ENCODE data around the gene SLC22A23. TPM values are rescaled to one million over a fixed set of nuclear protein-coding genes. Genes with fewer than 3 reads are reported as not detected.
A peak's percentile ranks its signal among the peaks of the same experiment; 100 is the strongest.

SLC22A23 gene
- total RNA-seq, 4 donors from 2014 or later, result 7.6 to 13.1 (median 9.5) TPM

GRCh38 chr6:3457710-3458602 lies 1.1 kb upstream of the SLC22A23 start:
- no peaks in the 10 kb centered on the region for H3K9me3 ChIP-seq
- peaks cover 28 to 42% (median 40%) of the 10 kb centered on the region in 4 donors for H3K4me1 ChIP-seq
- no peaks in the 10 kb centered on the region for H3K27me3 ChIP-seq
- TF ChIP-seq POLR2AphosphoS5 (IDR thresholded peaks at IDR 0.05), result peak in 1 of 2 donors; percentile 18
- no peak for TF ChIP-seq POLR2A (IDR thresholded peaks at IDR 0.05; ENCODE audit: low read depth)
- DNase-seq (ENCODE audit: extremely low spot score), result no peak
- WGBS, result 20% methylated on average over 29 of the region's 29 CpGs
- no peaks in the 10 kb centered on the region for H3K36me3 ChIP-seq
- H3K4me3 ChIP-seq, result peak overlapping the region; percentile 64 to 75 (median 74)
- intact Hi-C loops (cut with DNase I), result loop anchor here (5.0 kb wide), 1 partner anchor 274 kb away; no protein-coding TSS in a partner anchor
- peak overlapping the region; percentile 83 to 87 (median 84) for H3K27ac ChIP-seq (replicated peaks in 1 of 4)

- WGBS, result 0% methylated on average over 2 of the region's 89 CpGs
- no peak for DNase-seq (ENCODE audit: extremely low spot score)
- Histone ChIP-seq H3K27me3 (no peaks in the 10 kb centered on the region), H3K36me3 (no peaks in the 10 kb centered on the region), H3K4me1 (peaks cover 28 to 45% (median 40%) of the 10 kb centered on the region in 4 donors), H3K27ac (replicated peaks in 1 of 4) (peak overlapping the region; percentile 83 to 87 (median 84)), H3K4me3 (peak overlapping the region; percentile 64 to 75 (median 74)), H3K9me3 (no peaks in the 10 kb centered on the region)
- intact Hi-C loops (cut with DNase I), result loop anchor here (5.0 kb wide), 1 partner anchor 276 kb away; no protein-coding TSS in a partner anchor
- TF ChIP-seq POLR2AphosphoS5 (IDR thresholded peaks at IDR 0.05) (no peak), EP300 (IDR thresholded peaks at IDR 0.05) (no peak), POLR2A (IDR thresholded peaks at IDR 0.05; ENCODE audit: low read depth) (no peak)
These were observed 404 bp downstream of the SLC22A23 start for GRCh38 chr6:3456395-3456897.

GRCh38 chr6:3455569-3456394 lies 1.1 kb downstream of the SLC22A23 start:
- no peak for TF ChIP-seq POLR2AphosphoS5 (IDR thresholded peaks at IDR 0.05)
- TF ChIP-seq EP300 (IDR thresholded peaks at IDR 0.05), result no peak
- no peak for TF ChIP-seq CTCF (IDR thresholded peaks at IDR 0.05)
- TF ChIP-seq POLR2A (IDR thresholded peaks at IDR 0.05; ENCODE audit: low read depth), result no peak
- Histone ChIP-seq H3K4me1 (peaks cover 28 to 52% (median 46%) of the 10 kb centered on the region in 4 donors), H3K36me3 (no peaks in the 10 kb centered on the region), H3K27me3 (no peaks in the 10 kb centered on the region), H3K4me3 (peak overlapping the region; percentile 64 to 75 (median 74)), H3K27ac (replicated peaks in 1 of 4) (peak overlapping the region; percentile 31 to 87 (median 72)), H3K9me3 (no peaks in the 10 kb centered on the region)
- no peak for DNase-seq (ENCODE audit: extremely low spot score)
- WGBS, result 5% methylated on average over 8 of the region's 58 CpGs
- intact Hi-C loops (cut with DNase I), result loop anchor here (2.0 to 5.0 kb wide), 2 partner anchors 173 to 277 kb away; no protein-coding TSS in a partner anchor

- no peaks in the 10 kb centered on the region for H3K36me3 ChIP-seq
- TF ChIP-seq EP300 (IDR thresholded peaks at IDR 0.05), result no peak
- TF ChIP-seq CTCF (IDR thresholded peaks at IDR 0.05), result no peak
- no peak for TF ChIP-seq POLR2A (IDR thresholded peaks at IDR 0.05; ENCODE audit: low read depth)
- no peak for TF ChIP-seq POLR2AphosphoS5 (IDR thresholded peaks at IDR 0.05)
- DNase-seq (ENCODE audit: extremely low spot score), result no peak
- peak overlapping the region in 1 of 4 donors; percentile 61 for H3K27ac ChIP-seq (replicated peaks in 1 of 4)
- H3K4me3 ChIP-seq, result peak overlapping the region; percentile 64 to 75 (median 74)
- H3K9me3 ChIP-seq, result no peaks in the 10 kb centered on the region
- no peaks in the 10 kb centered on the region for H3K27me3 ChIP-seq
- intact Hi-C loops (cut with DNase I), result loop anchor here (2.0 to 5.0 kb wide), 2 partner anchors 172 to 277 kb away; no protein-coding TSS in a partner anchor
- peaks cover 28 to 58% (median 48%) of the 10 kb centered on the region in 4 donors for H3K4me1 ChIP-seq
- WGBS, result 52% methylated on average over 11 of the region's 11 CpGs
These were observed 1.7 kb downstream of the SLC22A23 start for GRCh38 chr6:3455147-3455568.

GRCh38 chr6:3454273-3455010 lies 2.4 kb downstream of the SLC22A23 start:
- intact Hi-C loops (cut with DNase I), result loop anchor here (2.0 to 5.0 kb wide), 2 partner anchors 172 to 278 kb away; no protein-coding TSS in a partner anchor
- Histone ChIP-seq H3K4me1 (peaks cover 28 to 58% (median 48%) of the 10 kb centered on the region in 4 donors), H3K36me3 (no peaks in the 10 kb centered on the region), H3K27ac (replicated peaks in 1 of 4) (no peak overlapping the region), H3K27me3 (no peaks in the 10 kb centered on the region), H3K9me3 (no peaks in the 10 kb centered on the region), H3K4me3 (peak overlapping the region; percentile 64 to 75 (median 74))
- TF ChIP-seq CTCF (IDR thresholded peaks at IDR 0.05), result no peak
- no peak for TF ChIP-seq EP300 (IDR thresholded peaks at IDR 0.05)
- DNase-seq (ENCODE audit: extremely low spot score), result no peak
- WGBS, result 66% methylated on average over 6 of the region's 6 CpGs

Data from esophagus muscularis mucosa (tissue), 4 donors.